Activated naive CD4-positive, alpha-beta T cell treated with anti-CD3 and anti-CD28 coated beads, Interleukin-2, amount 50 U/mL, for 72 hours (primary cell): Measurements from ENCODE around the gene PPP4R2. TPM values are rescaled to one million over a fixed set of nuclear protein-coding genes. Genes with fewer than 3 reads are reported as not detected.

Experiments
- ATAC-seq, 2 donors: fragments of 150-1000 bp; cut with Tn5 transposase; 2 replicates each; pipeline ENCODE4 v1.10.0; 2021; ENCODE audit warnings: mild to moderate bottlenecking in 2 of 2, moderate library complexity in 2 of 2
- DNase-seq, 2 donors: peaks; one replicate each; pipeline ENCODE4 v3.0.0; 2021 to 2022; ENCODE audit warnings: low spot score in 2 of 2
- H3K27ac Mint-ChIP-seq, 2 donors: one replicate each; pipeline ENCODE4 v1.8.0; 2022; ENCODE audit warnings: mild to moderate bottlenecking in 2 of 2, mixed read lengths in 2 of 2
- H3K36me3 Mint-ChIP-seq, 2 donors: one replicate each; pipeline ENCODE4 v1.8.0; 2022; ENCODE audit warnings: mixed read lengths in 2 of 2
- H3K9me3 Mint-ChIP-seq, 2 donors: one replicate each; pipeline ENCODE4 v1.8.0; 2022; ENCODE audit warnings: mixed read lengths in 2 of 2
- total RNA-seq, 2 donors: library from RNA; stranded (reverse); gene quantifications; one replicate each; pipeline ENCODE4 v1.2.3, GENCODE V29; 2022

The PPP4R2 gene, protein sequence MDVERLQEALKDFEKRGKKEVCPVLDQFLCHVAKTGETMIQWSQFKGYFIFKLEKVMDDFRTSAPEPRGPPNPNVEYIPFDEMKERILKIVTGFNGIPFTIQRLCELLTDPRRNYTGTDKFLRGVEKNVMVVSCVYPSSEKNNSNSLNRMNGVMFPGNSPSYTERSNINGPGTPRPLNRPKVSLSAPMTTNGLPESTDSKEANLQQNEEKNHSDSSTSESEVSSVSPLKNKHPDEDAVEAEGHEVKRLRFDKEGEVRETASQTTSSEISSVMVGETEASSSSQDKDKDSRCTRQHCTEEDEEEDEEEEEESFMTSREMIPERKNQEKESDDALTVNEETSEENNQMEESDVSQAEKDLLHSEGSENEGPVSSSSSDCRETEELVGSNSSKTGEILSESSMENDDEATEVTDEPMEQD
- total RNA-seq, result 10 to 100 TPM; 69.4 to 85.7 TPM

DNA sequence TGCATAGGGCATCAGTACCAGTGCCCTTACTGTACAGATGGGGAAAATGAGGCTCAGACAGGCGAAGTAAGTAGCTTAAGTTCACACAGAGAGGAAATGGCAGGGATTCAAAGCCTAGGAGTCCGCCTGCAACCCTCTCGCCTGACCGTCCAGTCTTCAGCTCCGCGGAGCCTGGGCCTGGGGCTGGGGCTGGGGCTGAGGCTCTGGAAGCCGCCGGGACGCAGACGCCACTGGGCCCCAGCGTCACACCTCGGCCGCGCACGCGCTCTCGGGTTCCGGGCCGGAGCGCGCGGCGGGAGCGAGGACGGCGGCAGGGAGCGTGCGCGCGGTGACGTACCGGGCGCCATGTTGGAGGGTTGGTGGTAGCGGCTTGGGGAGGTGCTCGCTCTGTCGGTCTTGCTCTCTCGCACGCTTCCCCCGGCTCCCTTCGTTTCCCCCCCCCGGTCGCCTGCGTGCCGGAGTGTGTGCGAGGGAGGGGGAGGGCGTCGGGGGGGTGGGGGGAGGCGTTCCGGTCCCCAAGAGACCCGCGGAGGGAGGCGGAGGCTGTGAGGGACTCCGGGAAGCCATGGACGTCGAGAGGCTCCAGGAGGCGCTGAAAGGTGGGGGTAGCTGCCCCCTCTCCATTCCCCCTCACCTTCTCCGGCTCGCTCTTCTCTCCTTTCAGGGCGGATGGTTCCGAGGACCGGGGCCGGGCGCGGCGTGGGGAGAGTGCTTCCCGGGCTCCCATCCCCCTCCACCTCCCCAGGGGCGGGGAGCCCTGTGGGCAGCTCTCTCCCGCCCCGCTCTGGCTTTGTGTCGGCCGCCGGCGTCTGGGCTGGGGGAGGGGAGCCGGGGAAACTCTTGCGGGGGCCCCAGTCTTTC is at the start of gene PPP4R2:
Gene PPP4R2 (plus strand): TSS at position 339 of the 861 bp plus-strand sequence. CDS start 227 bp downstream, at position 566.
- H3K27ac Mint-ChIP-seq, result peak within 1 kb of the TSS; percentile 89 to 97
- H3K36me3 Mint-ChIP-seq, result peaks cover 24 to 41% of the 10 kb centered on the region in 2 donors
- no peaks in the 10 kb centered on the region for H3K9me3 Mint-ChIP-seq
- ATAC-seq (peak; percentile 91 to 92), DNase-seq (peak; percentile 92)

DNA sequence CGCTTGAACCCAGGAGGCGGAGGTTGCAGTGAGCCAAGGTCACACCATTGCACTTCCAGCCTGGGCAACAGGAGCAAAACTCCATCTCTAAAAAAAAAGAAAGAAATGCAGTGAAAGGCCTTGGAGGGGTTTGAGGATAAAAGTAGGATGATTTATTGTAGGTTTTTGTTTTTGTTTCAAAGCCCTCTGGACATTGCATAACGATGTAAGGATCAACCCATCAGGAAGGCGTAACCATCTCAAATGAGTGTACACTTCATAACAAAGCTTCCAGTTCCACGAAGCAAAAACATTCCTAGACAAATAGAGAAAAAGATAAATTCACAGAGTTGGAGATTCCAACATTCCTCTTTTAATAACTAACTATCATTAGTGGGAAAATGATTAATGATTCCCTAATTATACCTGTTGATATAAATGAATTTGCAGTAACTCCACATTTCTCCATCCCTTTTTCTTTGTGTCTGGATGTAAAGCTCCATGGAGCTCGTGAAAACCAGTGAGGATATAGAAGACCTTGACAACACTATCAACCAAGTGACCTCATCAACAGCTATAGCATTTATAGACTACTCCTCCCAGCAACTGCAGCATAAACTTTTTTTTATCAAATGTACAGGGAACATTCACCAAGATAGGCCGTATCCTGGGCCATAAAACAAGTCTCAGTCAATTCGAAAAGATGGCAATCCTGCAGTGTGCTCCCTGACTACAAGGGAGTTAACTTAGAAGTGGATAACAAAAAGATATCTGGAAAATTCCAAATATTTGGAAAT is 48.7 kb upstream of the PPP4R2 start:
- ATAC-seq (no peak), DNase-seq (no peak)
- no peaks in the 10 kb centered on the region for H3K36me3 Mint-ChIP-seq
- no peaks in the 10 kb centered on the region for H3K9me3 Mint-ChIP-seq
- no peak overlapping the region for H3K27ac Mint-ChIP-seq

DNA sequence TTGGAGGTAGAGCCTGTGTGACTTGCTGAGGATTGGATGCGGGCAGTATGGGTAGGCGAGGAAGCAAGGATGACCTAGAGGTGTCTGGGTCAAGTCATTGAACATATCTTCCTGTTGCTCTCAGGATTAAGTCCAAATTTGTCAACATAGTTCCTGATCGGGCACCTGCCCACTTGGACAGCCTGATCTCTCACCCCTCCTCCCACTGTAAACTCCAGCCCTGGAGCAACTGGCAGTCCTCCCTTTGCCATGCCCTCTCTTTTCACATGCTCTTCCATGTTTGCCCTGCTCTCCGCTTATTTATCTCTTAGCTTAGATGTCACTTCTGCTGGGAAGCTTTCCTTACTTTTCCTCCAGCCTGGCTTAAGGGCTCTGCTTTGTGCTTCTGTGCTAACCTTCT is 47.6 kb upstream of the PPP4R2 start:
- ATAC-seq, result no peak
- no peak for DNase-seq
- Mint-ChIP-seq H3K27ac (no peak overlapping the region), H3K9me3 (no peaks in the 10 kb centered on the region), H3K36me3 (no peaks in the 10 kb centered on the region)

DNA sequence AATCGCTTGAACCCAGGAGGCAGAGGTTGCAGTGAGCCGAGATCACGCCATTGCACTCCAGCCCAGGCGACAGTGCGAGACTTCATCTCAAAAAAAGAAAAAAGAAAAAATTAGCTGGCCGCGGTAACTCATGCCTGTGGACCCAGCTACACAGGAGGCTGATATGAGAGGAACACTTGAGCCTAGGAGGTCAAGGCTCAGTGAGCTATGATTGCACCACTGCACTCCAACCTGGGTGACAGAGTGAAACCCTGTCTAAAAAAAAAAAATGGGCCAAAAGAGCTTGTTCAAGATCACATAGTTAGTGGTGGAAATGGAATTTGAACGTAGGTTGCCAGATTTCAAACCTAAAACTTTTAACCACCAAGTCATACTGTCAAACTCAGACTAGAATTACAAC is 46.2 kb upstream of the PPP4R2 start:
- H3K27ac Mint-ChIP-seq, result no peak overlapping the region
- H3K9me3 Mint-ChIP-seq, result no peaks in the 10 kb centered on the region
- no peaks in the 10 kb centered on the region for H3K36me3 Mint-ChIP-seq
- ATAC-seq (no peak), DNase-seq (no peak)

DNA sequence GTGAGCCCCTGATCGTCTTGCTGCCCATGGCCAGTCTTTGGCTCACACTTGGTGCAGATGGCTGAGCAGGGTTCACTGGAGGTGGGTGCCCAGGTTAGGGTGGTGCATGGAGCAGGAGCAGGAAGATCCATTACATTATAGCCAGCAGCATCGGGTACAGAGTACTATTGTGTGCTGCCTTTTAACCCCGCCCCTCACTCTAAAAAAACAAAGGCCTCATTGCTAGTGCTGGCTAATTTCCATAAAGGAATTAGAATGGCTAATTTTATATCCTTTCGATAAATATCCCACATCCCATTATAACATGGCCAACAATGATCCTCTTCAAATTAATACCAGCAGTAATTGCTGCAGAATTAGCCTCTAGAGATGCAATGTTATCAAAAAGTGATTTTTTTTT is 45.8 kb upstream of the PPP4R2 start:
- Mint-ChIP-seq H3K27ac (no peak overlapping the region), H3K36me3 (no peaks in the 10 kb centered on the region), H3K9me3 (no peaks in the 10 kb centered on the region)
- ATAC-seq (no peak), DNase-seq (no peak)

DNA sequence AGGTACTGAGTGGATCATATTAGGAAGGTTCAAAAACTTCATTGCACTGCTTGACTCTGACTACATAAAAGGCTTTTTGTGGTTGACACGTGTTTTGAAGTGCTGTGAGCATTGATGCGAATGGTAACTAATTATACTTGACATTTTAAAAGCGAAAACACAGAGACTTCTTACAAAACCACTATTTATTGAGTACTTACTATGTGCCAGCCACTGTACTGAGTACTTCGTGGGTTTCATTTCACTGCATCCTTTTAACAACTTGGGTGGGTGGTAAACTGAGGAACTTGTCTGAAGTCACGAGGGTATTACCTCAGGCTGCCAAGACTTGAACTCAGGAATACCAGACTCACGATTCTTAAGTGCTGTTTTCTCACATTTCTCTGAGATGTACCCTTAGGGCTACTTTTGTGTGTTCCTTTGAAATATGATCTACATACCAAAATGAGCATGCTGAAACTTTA is 45.3 kb upstream of the PPP4R2 start:
- DNase-seq (no peak), ATAC-seq (peak; percentile 66 to 88)
- H3K36me3 Mint-ChIP-seq, result no peaks in the 10 kb centered on the region
- no peak overlapping the region for H3K27ac Mint-ChIP-seq
- H3K9me3 Mint-ChIP-seq, result no peaks in the 10 kb centered on the region

DNA sequence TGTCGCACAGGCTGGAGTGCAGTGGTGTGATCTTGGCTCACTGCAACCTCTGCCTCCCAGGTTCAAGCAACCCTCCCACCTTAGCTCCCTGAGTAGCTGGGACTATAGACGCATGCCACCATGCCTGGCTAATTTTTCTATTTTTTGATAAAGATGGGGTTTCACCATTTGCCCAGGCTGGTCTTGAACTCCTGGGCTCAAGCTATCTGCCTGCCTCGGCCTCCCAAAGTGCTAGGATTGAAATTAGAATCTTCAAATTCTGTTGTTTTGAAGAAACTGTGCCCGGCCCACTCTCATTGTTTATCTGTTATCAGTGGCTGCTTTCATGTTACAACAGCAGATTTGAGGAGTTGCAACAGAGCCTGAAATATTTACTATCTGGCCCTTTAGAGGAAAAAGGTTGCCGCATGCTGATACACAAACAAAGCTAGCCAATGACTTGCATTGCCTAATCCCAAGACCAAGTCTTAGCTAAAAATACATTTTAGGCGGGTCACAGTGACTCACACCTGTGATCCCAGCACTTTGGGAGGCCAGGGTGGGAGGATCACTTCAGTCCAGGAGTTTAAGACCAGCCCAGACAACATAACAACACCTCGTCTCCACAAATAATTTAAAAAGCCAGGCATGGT is 43.2 kb upstream of the PPP4R2 start:
- DNase-seq, result no peak
- no peak for ATAC-seq
- no peak overlapping the region for H3K27ac Mint-ChIP-seq
- H3K9me3 Mint-ChIP-seq, result no peaks in the 10 kb centered on the region
- no peaks in the 10 kb centered on the region for H3K36me3 Mint-ChIP-seq

DNA sequence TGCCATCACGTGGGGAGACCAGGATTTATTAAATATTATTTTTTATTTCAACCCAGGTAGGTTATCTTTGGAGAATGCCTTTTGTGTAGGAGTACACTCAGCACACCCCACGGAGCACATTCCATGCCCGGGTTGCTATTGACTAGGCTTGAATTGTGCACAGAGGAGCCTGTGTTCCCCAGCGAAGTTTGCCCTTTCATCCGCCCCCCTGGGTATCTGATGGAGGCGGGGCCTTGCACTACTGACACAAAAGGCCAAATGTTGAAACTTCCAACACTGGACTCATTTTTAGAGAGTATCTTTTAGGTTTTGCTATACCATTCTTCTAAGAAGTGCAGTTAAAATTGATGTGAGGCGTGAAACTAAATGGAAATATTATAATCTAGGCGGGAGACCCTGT is 39.3 kb upstream of the PPP4R2 start:
- ATAC-seq (no peak), DNase-seq (no peak)
- Mint-ChIP-seq H3K36me3 (no peaks in the 10 kb centered on the region), H3K27ac (no peak overlapping the region), H3K9me3 (no peaks in the 10 kb centered on the region)

DNA sequence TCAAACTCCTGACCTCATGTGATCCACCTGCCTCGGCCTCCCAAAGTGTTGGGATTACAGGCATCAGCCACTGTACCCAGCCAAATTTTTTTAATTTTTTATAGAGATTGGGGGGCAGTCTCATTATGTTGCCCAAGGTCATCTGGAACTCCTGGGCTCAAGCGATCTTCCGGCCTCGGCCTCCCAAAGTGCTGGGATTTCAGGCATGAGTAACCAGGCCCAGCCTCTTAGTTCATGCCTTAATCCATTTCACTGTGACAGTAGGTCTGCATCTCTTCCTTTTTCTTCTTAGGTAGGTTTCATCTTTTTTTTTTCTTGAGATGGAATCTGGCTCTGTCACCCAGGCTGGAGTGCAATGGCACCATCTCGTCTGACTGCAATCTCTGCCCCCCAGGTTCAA is 37.3 kb upstream of the PPP4R2 start:
- no peak for ATAC-seq
- H3K9me3 Mint-ChIP-seq, result no peaks in the 10 kb centered on the region
- H3K27ac Mint-ChIP-seq, result no peak overlapping the region
- no peaks in the 10 kb centered on the region for H3K36me3 Mint-ChIP-seq
- DNase-seq, result no peak

DNA sequence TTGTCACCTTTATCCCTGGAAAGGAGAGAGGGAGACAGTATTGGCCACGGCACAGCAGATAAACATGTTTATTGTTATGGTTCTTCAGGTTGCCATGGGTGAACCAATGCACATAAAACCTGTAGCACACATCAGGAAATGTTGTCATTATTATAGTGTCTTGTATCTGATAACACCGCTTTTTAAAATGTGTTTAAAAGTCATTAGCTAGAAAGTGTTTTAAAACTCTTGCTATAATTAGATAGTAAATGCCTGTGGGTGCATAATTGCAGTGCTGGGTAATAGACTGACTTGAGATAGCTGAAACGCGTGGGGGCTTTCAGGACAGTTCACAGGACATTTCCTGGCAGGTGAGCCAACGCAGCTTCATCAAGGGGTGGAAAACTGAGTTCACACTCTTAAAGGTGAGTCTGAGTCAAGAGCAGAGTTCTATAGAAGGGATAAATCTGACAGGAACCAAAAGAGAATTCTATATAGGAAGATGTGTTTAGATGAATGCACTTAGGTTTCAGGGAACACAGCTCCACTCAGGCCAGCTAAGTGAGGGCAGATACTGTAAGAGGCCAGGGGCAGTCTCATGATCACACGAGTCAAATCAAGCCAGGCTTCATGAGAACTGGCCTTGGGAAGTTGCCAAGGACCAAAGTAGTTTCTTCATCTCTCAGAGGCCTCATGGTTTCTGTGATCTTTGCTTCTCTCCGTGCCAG is 35.6 kb upstream of the PPP4R2 start:
- ATAC-seq (peak; percentile 54 to 72), DNase-seq (no peak)
- Mint-ChIP-seq H3K9me3 (no peaks in the 10 kb centered on the region), H3K27ac (peak overlapping the region in 1 of 2 donors; percentile 11), H3K36me3 (no peaks in the 10 kb centered on the region)

DNA sequence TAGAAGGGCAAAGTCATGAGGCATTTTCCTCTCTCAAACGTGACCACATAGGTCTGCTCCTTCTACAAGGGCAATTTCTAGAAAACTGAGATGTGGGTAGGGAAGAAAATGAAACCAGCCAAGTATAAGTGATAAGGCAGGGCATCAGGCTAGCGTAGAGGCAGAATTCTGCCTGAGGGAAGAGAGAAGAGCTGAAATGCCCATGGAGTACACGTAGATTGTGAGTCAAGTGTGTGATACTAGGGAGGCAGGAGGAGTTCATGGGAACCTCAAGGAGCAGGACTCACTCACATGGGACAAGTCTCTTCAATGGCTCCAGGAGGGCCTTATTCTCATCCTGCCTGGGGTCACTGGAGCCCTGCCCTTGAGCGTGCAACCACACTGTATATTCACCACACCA is 34.9 kb upstream of the PPP4R2 start:
- no peaks in the 10 kb centered on the region for H3K36me3 Mint-ChIP-seq
- no peaks in the 10 kb centered on the region for H3K9me3 Mint-ChIP-seq
- H3K27ac Mint-ChIP-seq, result peak overlapping the region in 1 of 2 donors; percentile 11
- no peak for DNase-seq
- peak in 1 of 2 donors; percentile 29 for ATAC-seq

DNA sequence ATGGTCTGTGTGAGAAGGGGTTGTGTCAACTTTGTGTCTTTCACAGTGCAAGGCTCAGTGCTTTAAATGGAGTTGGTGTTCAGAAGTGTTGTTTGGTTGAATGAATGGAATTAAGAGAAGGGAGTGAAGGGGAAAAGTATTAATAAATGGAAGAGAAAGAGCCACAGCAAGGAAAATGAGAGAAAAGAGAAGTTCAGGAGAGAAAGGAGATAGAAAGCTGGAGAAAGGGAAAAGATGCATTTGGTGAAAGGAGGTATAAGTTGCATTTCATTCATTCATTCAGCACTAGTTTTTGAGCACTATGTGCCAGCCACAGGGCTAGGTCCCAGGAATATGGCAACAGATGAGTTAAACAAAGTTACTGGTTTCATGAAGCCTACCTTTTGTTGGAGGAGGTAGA is 34.3 kb upstream of the PPP4R2 start:
- H3K36me3 Mint-ChIP-seq, result no peaks in the 10 kb centered on the region
- ATAC-seq (no peak), DNase-seq (no peak)
- H3K9me3 Mint-ChIP-seq, result no peaks in the 10 kb centered on the region
- peak overlapping the region in 1 of 2 donors; percentile 25 for H3K27ac Mint-ChIP-seq

DNA sequence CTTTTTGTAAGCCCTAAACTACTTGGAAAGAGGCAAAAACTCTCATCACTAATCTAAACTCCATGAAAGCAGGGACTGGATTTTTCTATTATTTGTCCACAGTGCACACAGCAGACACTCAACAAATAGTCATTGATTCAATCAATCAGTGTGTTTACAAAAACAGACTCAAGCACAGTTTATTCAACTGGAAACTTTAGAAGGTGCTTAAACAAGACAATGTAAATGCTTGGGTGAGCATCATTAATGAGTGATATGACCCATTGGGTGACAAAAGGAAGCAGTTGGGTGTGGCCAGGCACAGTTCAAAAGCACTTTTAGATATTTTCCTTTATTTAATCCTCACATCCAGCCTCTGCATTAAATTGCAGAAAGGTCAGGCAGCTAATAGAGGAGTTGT is 32.0 kb upstream of the PPP4R2 start:
- Mint-ChIP-seq H3K36me3 (no peaks in the 10 kb centered on the region), H3K9me3 (no peaks in the 10 kb centered on the region), H3K27ac (no peak overlapping the region)
- no peak for ATAC-seq
- DNase-seq, result no peak

DNA sequence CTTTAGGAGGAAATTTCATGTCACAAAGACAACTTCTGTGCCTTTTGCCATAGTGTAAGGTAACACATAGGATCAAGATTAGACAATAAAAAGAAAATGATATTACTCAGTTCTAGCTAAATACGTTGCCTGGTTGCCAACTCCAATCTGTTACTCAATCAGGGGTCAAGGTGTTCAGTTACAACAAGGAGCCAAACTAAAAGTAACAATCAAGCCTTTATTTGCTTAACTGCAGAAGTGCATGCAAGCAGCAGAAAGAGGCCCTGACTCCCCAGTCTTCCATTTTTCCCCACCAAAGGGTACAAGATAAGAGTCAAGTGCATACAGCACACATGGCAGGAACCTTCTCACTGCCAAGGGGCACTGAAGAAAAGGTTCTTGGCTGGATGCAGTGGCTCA is 28.3 kb upstream of the PPP4R2 start:
- DNase-seq, result no peak
- ATAC-seq, result no peak
- no peaks in the 10 kb centered on the region for H3K36me3 Mint-ChIP-seq
- H3K9me3 Mint-ChIP-seq, result peaks cover 0 to 4% of the 10 kb centered on the region in 2 donors
- no peak overlapping the region for H3K27ac Mint-ChIP-seq

DNA sequence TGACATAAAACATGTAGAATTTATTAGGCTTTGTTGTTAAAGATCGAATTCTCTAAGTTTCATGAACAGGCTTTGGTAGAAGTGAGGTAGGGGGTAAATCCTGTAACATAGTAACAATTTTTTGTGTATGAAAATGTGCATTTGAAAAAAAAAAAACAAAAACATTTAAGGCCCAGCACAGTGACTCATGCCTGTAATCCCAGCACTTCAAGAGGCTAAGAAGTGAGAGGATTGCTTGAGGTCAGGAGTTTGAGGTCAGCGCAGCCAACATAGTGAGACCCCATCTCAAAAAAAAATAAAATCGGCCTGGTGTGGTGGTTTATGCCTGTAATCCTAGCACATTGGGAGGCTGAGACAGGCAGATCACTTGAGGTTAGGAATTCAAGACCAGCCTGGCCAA is 26.8 kb upstream of the PPP4R2 start:
- no peak overlapping the region for H3K27ac Mint-ChIP-seq
- peaks cover 0 to 6% of the 10 kb centered on the region in 2 donors for H3K9me3 Mint-ChIP-seq
- no peak for ATAC-seq
- no peak for DNase-seq
- no peaks in the 10 kb centered on the region for H3K36me3 Mint-ChIP-seq

DNA sequence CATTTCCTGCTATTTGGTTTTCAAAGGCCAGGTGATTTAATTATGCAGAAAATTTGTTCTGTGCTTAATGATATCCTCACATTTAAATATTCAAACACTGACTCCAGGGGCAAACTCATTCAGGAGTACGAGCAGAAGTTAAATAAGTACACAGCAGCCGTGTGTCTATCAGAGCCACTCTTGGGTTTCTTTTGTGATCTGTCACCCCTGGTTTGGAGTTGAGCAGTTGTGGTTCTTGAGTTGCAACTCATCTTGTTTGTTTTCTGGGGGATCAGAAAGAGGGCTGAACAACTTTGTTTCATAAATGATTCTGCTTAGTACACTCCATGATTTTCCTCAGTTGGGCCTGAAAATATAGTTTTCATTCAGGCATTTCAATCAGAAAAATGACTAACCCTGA is 25.7 kb upstream of the PPP4R2 start:
- H3K36me3 Mint-ChIP-seq, result no peaks in the 10 kb centered on the region
- DNase-seq, result no peak
- peaks cover 0 to 6% of the 10 kb centered on the region in 2 donors for H3K9me3 Mint-ChIP-seq
- no peak overlapping the region for H3K27ac Mint-ChIP-seq
- ATAC-seq, result peak in 1 of 2 donors; percentile 92
